Renal pelvis (tissue), 12 donors: Measurements from ENCODE around the gene CHST7. TPM values are rescaled to one million over a fixed set of nuclear protein-coding genes. Genes with fewer than 3 reads are reported as not detected.
"Not testable (repeated sequence)": the region's sequence is repeated elsewhere in the genome, so short reads cannot be mapped to it uniquely, and the experiment has no call there.

Source experiments
- DNase-seq: peaks from one replicate; pipeline ENCODE4 v3.0.0-alpha.2; 2013
- long read RNA-seq, 16 experiments: transcript quantifications; one replicate each; lab custom pipeline, GENCODE V29; 2026
- polyA plus RNA-seq, 3 donors: library from polyadenylated mRNA; unstranded; fragments of 120-200 nt; gene quantifications; one replicate each; pipeline ENCODE4 v1.2.1, GENCODE V29; 2013; ENCODE audit not compliant: insufficient read length in 3 of 3

CHST7 gene
- polyA plus RNA-seq: 1 to 10 TPM; 2.2 to 3.0 (median 2.4) TPM
- long read RNA-seq, donor 1, partial matches to known transcripts: 0 of 4 reads
- long read RNA-seq, donor 1, other reads (novel, unspliced or antisense): 0 of 4 reads
- long read RNA-seq, donor 2, partial matches to known transcripts: 0 of 2 reads
- long read RNA-seq, donor 2, other reads (novel, unspliced or antisense): 0 of 2 reads
- long read RNA-seq, donor 3, partial matches to known transcripts: 0 of 2 reads
- long read RNA-seq, donor 3, other reads (novel, unspliced or antisense): 0 of 2 reads
- long read RNA-seq, donor 4, partial matches to known transcripts: 0 of 2 reads
- long read RNA-seq, donor 4, other reads (novel, unspliced or antisense): 0 of 2 reads
- long read RNA-seq, donor 5: 0 reads
- long read RNA-seq, donor 6: 0 reads
- long read RNA-seq, donor 7, partial matches to known transcripts: 0 of 2 reads
- long read RNA-seq, donor 7, other reads (novel, unspliced or antisense): 0 of 2 reads
- long read RNA-seq, donor 8, partial matches to known transcripts: 0 of 1 reads
- long read RNA-seq, donor 8, other reads (novel, unspliced or antisense): 0 of 1 reads
- long read RNA-seq, donor 9, partial matches to known transcripts: 0 of 2 reads
- long read RNA-seq, donor 9, other reads (novel, unspliced or antisense): 0 of 2 reads
- long read RNA-seq, donor 10, partial matches to known transcripts: 0 of 1 reads
- long read RNA-seq, donor 10, other reads (novel, unspliced or antisense): 0 of 1 reads
- long read RNA-seq, donor 11, partial matches to known transcripts: 0 of 2 reads
- long read RNA-seq, donor 11, other reads (novel, unspliced or antisense): 0 of 2 reads
- long read RNA-seq, donor 12, partial matches to known transcripts: 12 of 14 reads
- long read RNA-seq, donor 12, other reads (novel, unspliced or antisense): 0 of 14 reads
- long read RNA-seq, donor 13, partial matches to known transcripts: 0 of 1 reads
- long read RNA-seq, donor 13, other reads (novel, unspliced or antisense): 0 of 1 reads
- long read RNA-seq, donor 14, partial matches to known transcripts: 0 of 1 reads
- long read RNA-seq, donor 14, other reads (novel, unspliced or antisense): 0 of 1 reads
- long read RNA-seq, donor 15, partial matches to known transcripts: 0 of 2 reads
- long read RNA-seq, donor 15, other reads (novel, unspliced or antisense): 0 of 2 reads
- long read RNA-seq, donor 16, partial matches to known transcripts: 0 of 2 reads
- long read RNA-seq, donor 16, other reads (novel, unspliced or antisense): 0 of 2 reads

- no peak for DNase-seq
These were observed at the start of gene CHST7 for GRCh38 chrX:46573331-46573891. Gene CHST7, plus strand, starts transcription at chrX:46573765. Its CDS starts 167 bp downstream, at chrX:46573932.

- not testable (repeated sequence) for DNase-seq
These were observed 44.9 kb upstream of the CHST7 start for GRCh38 chrX:46528640-46529039.

GRCh38 chrX:46529740-46530403 is 43.7 kb upstream of the CHST7 start:
- DNase-seq: not testable (repeated sequence)

- DNase-seq: not testable (repeated sequence)
These were observed 43.1 kb upstream of the CHST7 start for GRCh38 chrX:46530404-46530908.

GRCh38 chrX:46531442-46531841 is 42.1 kb upstream of the CHST7 start:
- no peak for DNase-seq

- DNase-seq: no peak
These were observed 30.1 kb upstream of the CHST7 start for GRCh38 chrX:46543441-46543840.

GRCh38 chrX:46544527-46544926 is 29.0 kb upstream of the CHST7 start:
- not testable (repeated sequence) for DNase-seq

- peak; percentile 92 for DNase-seq
These were observed 28.2 kb upstream of the CHST7 start, which contains the start of gene ZNF674 for GRCh38 chrX:46545111-46546005. Gene ZNF674, minus strand, starts transcription at chrX:46545421. Its CDS starts 3,334 bp downstream, at chrX:46542087.

- DNase-seq: no peak
These were observed 25.7 kb upstream of the CHST7 start for GRCh38 chrX:46547857-46548256.

- DNase-seq: no peak
These were observed 23.7 kb upstream of the CHST7 start for GRCh38 chrX:46549914-46550313.

GRCh38 chrX:46551494-46552128 is 22.0 kb upstream of the CHST7 start:
- DNase-seq: no peak

- DNase-seq: no peak
These were observed 19.6 kb upstream of the CHST7 start for GRCh38 chrX:46553935-46554334.

GRCh38 chrX:46554942-46555341 is 18.6 kb upstream of the CHST7 start:
- no peak for DNase-seq

GRCh38 chrX:46559062-46559461 is 14.5 kb upstream of the CHST7 start:
- no peak for DNase-seq

GRCh38 chrX:46561824-46562657 is 11.5 kb upstream of the CHST7 start:
- no peak for DNase-seq

- DNase-seq: no peak
These were observed 6.2 kb upstream of the CHST7 start for GRCh38 chrX:46567388-46567787.

- no peak for DNase-seq
These were observed 3.9 kb upstream of the CHST7 start for GRCh38 chrX:46569621-46570020.
